SK-N-SH (cell line): ENCODE results near the gene CLIP3. TPM values are rescaled to one million over a fixed set of nuclear protein-coding genes. Genes with fewer than 3 reads are reported as not detected.

Experiments used
- CTCF ChIA-PET: fragments of 300-600, 350-600 bp; formaldehyde crosslinking; extraction: SDS; loops from one replicate; lab custom pipeline; 2021; lab: Yijun Ruan, JAX
- POLR2A ChIA-PET: fragments of 350-600 bp; sonication (Branson Sonifier 250); formaldehyde crosslinking; extraction: SDS; loops from one replicate; lab custom pipeline; 2020; ENCODE audit warnings: antibody characterized with exemption, inconsistent platforms; lab: Yijun Ruan, JAX
- DNase-seq: peaks from one replicate; pipeline ENCODE4 v3.0.0; 2012
- H2AFZ ChIP-seq: fragments of 200-600 bp; sonication (generic); 2 replicates; pipeline ENCODE4 v1.8.1; 2016; ENCODE audit warnings: antibody characterized with exemption, mild to moderate bottlenecking, low read depth
- H3F3A ChIP-seq: fragments of 200-600 bp; sonication (generic); replicated peaks from 2 replicates; pipeline ENCODE3; 2016; ENCODE audit warnings: antibody characterized with exemption, mild to moderate bottlenecking; ENCODE audit not compliant: insufficient read depth
- H3K27ac ChIP-seq, 2 experiments: fragments of 200-500 bp in 1 of 2; fragments of 200-600 bp in 1 of 2; sonication (Bioruptor generic) in 1 of 2; sonication (generic), shearing (Covaris generic) in 1 of 2; 2 replicates each; pipeline versions ENCODE4 v1.5.1 to v1.6.1; 2014 to 2016; ENCODE audit warnings: low read depth in 2 of 2, inconsistent platforms in 1 of 2, low read length in 1 of 2, mild to moderate bottlenecking in 1 of 2, mixed read lengths in 1 of 2
- H3K27me3 ChIP-seq: fragments of 200-600 bp; sonication (generic), shearing (Covaris generic); 2 replicates; pipeline ENCODE4 v1.6.1; 2016; ENCODE audit warnings: mixed run types; ENCODE audit not compliant: insufficient read depth
- H3K36me3 ChIP-seq, 2 experiments: fragments of 200-500 bp in 1 of 2; fragments of 200-600 bp in 1 of 2; sonication (Bioruptor generic) in 1 of 2; sonication (generic) in 1 of 2; replicated peaks in 1 of 2; 2 replicates each; pipeline versions ENCODE3 to v1.5.1; 2014 to 2016; ENCODE audit warnings: low read length in 1 of 2, mild to moderate bottlenecking in 1 of 2; ENCODE audit not compliant: insufficient read depth in 2 of 2, control insufficient read depth in 1 of 2
- H3K4me1 ChIP-seq, 2 experiments: fragments of 200-500 bp in 1 of 2; fragments of 200-600 bp in 1 of 2; sonication (Bioruptor generic) in 1 of 2; sonication (generic), shearing (Covaris generic) in 1 of 2; 2 replicates each; pipeline versions ENCODE4 v1.5.1 to v1.6.1; 2014 to 2016; ENCODE audit warnings: low read depth in 1 of 2, low read length in 1 of 2, mixed run types in 1 of 2; ENCODE audit not compliant: insufficient read depth in 2 of 2, control insufficient read depth in 1 of 2
- H3K4me2 ChIP-seq: fragments of 200-600 bp; sonication (generic), shearing (Covaris generic); 2 replicates; pipeline ENCODE4 v1.6.1; 2017; ENCODE audit warnings: mixed run types
- H3K4me3 ChIP-seq, 2 experiments: fragments of 200-500 bp in 1 of 2; fragments of 200-600 bp in 1 of 2; sonication (Bioruptor generic) in 1 of 2; sonication (generic), shearing (Covaris generic) in 1 of 2; 2 replicates each; pipeline versions ENCODE4 v1.5.1 to v1.8.1; 2014 to 2016; ENCODE audit warnings: low read depth in 2 of 2, inconsistent platforms in 1 of 2, low read length in 1 of 2, mild to moderate bottlenecking in 1 of 2, mixed read lengths in 1 of 2, moderate library complexity in 1 of 2
- H3K79me2 ChIP-seq: fragments of 200-600 bp; sonication (generic); 2 replicates; pipeline ENCODE4 v1.8.1; 2017; ENCODE audit warnings: mild to moderate bottlenecking; ENCODE audit not compliant: insufficient read depth
- H3K9ac ChIP-seq: fragments of 200-600 bp; sonication (generic); 2 replicates; pipeline ENCODE4 v1.6.1; 2017; ENCODE audit warnings: mixed run types
- H3K9me2 ChIP-seq: fragments of 200-600 bp; sonication (generic); 2 replicates; pipeline ENCODE4 v1.6.1; 2017; ENCODE audit warnings: mixed run types
- H3K9me3 ChIP-seq: fragments of 200-600 bp; sonication (generic); 2 replicates; pipeline ENCODE4 v1.6.1; 2017; ENCODE audit warnings: mixed run types, mild to moderate bottlenecking, moderate library complexity
- H4K20me1 ChIP-seq: fragments of 200-600 bp; sonication (generic); 2 replicates; pipeline ENCODE4 v1.6.1; 2017; ENCODE audit warnings: mild to moderate bottlenecking, mixed run types; ENCODE audit not compliant: insufficient read depth
- CHD2 ChIP-seq: fragments of 150-350 bp; IDR thresholded peaks from 2 replicates; pipeline ENCODE4 v1.6.1; 2018; ENCODE audit warnings: low read length; ENCODE audit not compliant: partially characterized antibody
- ELF1 ChIP-seq: IDR thresholded peaks from 2 replicates; pipeline ENCODE4 v1.4.0; 2012
- EZH2phosphoT487 ChIP-seq: fragments of 200-600 bp; sonication (generic); IDR thresholded peaks from 2 replicates; pipeline ENCODE4 v1.6.1; 2017; ENCODE audit warnings: low read depth, mixed run types, mild to moderate bottlenecking, antibody characterized with exemption, moderate library complexity, borderline replicate concordance
- FOSL2 ChIP-seq: IDR thresholded peaks from 2 replicates; pipeline ENCODE4 v1.4.0; 2012; ENCODE audit warnings: low read depth, mild to moderate bottlenecking, moderate library complexity, borderline replicate concordance
- FOXM1 ChIP-seq: IDR thresholded peaks from 2 replicates; pipeline ENCODE4 v1.4.0; 2012; ENCODE audit warnings: low read depth, mild to moderate bottlenecking
- GABPA ChIP-seq: IDR thresholded peaks from 2 replicates; pipeline ENCODE4 v1.4.0; 2012; ENCODE audit warnings: low read depth, mild to moderate bottlenecking
- JUND ChIP-seq: IDR thresholded peaks from 2 replicates; pipeline ENCODE4 v1.4.0; 2012
- MEF2A ChIP-seq: IDR thresholded peaks from 2 replicates; pipeline ENCODE4 v1.4.0; 2012; ENCODE audit warnings: low read depth, borderline replicate concordance
- NRF1 ChIP-seq: IDR thresholded peaks from 2 replicates; pipeline ENCODE4 v1.6.1; 2012; ENCODE audit warnings: low read depth, mild to moderate bottlenecking, low read length
- PBX3 ChIP-seq: IDR thresholded peaks from 2 replicates; pipeline ENCODE4; 2012
- POLR2AphosphoS5 ChIP-seq: IDR thresholded peaks from 2 replicates; pipeline ENCODE4 v1.6.1; 2012; ENCODE audit warnings: low read depth, low read length
- RFX5 ChIP-seq: IDR thresholded peaks from 2 replicates; pipeline ENCODE4 v1.6.1; 2012; ENCODE audit warnings: mild to moderate bottlenecking, improper control_type of control experiment, low read length
- SIN3A ChIP-seq: IDR thresholded peaks from 2 replicates; pipeline ENCODE4 v1.6.1; 2012; ENCODE audit warnings: low read depth, mild to moderate bottlenecking, low read length, moderate library complexity, borderline replicate concordance
- SMC3 ChIP-seq: IDR thresholded peaks from 2 replicates; pipeline ENCODE4 v1.6.1; 2012; ENCODE audit warnings: low read depth, low read length, improper control_type of control experiment
- TAF1 ChIP-seq: IDR thresholded peaks from 2 replicates; pipeline ENCODE4 v1.6.1; 2012; ENCODE audit warnings: low read depth, mild to moderate bottlenecking, low read length, moderate library complexity, borderline replicate concordance
- TCF12 ChIP-seq: IDR thresholded peaks from 2 replicates; pipeline ENCODE4 v1.4.0; 2012
- TEAD4 ChIP-seq: IDR thresholded peaks from 2 replicates; pipeline ENCODE4 v1.4.0; 2012; ENCODE audit warnings: mild to moderate bottlenecking, borderline replicate concordance; ENCODE audit not compliant: insufficient read depth
- WGBS: methylation state at CpG from one replicate; pipeline ENCODE4 v1.1.6; 2017; ENCODE audit warnings: low lambda C conversion rate; 5-methylcytosine and 5-hydroxymethylcytosine counted together
- polyA plus RNA-seq, 3 experiments: library from polyadenylated mRNA; depleted of rRNA; stranded (reverse); fragments of >200 nt; gene quantifications; 2 replicates each; pipeline ENCODE4 v1.2.3, GENCODE V29; 2012
- TF ChIP-seq, protein P1 (sequence below): fragments of 150-350 bp; IDR thresholded peaks from 2 replicates; pipeline ENCODE4 v1.6.1; 2016; ENCODE audit warnings: mild to moderate bottlenecking, low read depth, low read length
- TF ChIP-seq, protein P2 (sequence below): IDR thresholded peaks from 2 replicates; pipeline ENCODE4 v1.4.0; 2012; ENCODE audit warnings: low read depth, borderline replicate concordance

Gene CLIP3
- polyA plus RNA-seq, 1 of the 3 experiments (the other 2 are of a cell fraction): 13.1 TPM

DNA sequence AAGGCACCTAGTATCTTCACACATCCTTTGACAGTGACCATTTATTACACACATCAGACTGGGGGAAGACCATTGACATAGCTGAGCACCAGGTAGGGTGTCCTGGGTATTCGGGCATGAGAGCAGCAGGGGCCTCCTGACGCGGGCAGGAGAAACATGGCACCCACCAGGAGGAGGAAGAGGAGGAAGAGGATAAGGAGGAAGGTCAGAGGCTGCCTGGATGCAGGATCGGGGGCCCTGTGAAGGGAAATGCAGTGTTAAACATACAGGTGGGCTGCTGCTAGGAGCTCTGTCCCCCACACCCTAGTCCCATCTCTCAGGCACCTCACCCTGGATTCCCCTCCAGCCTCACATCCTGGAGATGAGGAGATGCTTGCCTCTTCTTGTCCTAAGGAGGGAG lies 29.4 kb downstream of the CLIP3 start:
- peaks cover 20% of the 10 kb centered on the region; the same call in 1 of the 2 replicates for H3K79me2 ChIP-seq
- H3K27me3 ChIP-seq: no peaks in the 10 kb centered on the region
- CTCF ChIA-PET: interaction anchor here (1.2 kb wide), 1 partner anchor 121 kb away, joined by 3 read pairs; no protein-coding TSS in a partner anchor
- H3K27ac ChIP-seq: no peak overlapping the region
- H4K20me1 ChIP-seq: 0 out of 2 replicates have a peak, but pooled peaks cover 10% of the 10 kb centered on the region
- no peaks in the 10 kb centered on the region for H3K9me3 ChIP-seq
- peaks cover 0 to 3% of the 10 kb centered on the region in 2 experiments; a peak in 1 of 4 replicates for H3K4me1 ChIP-seq
- H3K9ac ChIP-seq: no peak overlapping the region
- whole genome bisulfite sequencing: 100% methylated on average over 4 of the region's 4 CpGs
- no peak overlapping the region for H3K4me2 ChIP-seq
- H2AFZ ChIP-seq: no peak overlapping the region
- DNase-seq: no peak
- no peak for TF ChIP-seq RFX5
- TF ChIP-seq POLR2AphosphoS5: no peak
- TF ChIP-seq, protein P1, sequence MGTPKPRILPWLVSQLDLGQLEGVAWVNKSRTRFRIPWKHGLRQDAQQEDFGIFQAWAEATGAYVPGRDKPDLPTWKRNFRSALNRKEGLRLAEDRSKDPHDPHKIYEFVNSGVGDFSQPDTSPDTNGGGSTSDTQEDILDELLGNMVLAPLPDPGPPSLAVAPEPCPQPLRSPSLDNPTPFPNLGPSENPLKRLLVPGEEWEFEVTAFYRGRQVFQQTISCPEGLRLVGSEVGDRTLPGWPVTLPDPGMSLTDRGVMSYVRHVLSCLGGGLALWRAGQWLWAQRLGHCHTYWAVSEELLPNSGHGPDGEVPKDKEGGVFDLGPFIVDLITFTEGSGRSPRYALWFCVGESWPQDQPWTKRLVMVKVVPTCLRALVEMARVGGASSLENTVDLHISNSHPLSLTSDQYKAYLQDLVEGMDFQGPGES: no peak
- TF ChIP-seq CHD2: no peak
- TF ChIP-seq ELF1: no peak
- no peak for TF ChIP-seq SMC3
- TF ChIP-seq FOXM1: no peak
- TF ChIP-seq TCF12: no peak
- TF ChIP-seq, protein P2, sequence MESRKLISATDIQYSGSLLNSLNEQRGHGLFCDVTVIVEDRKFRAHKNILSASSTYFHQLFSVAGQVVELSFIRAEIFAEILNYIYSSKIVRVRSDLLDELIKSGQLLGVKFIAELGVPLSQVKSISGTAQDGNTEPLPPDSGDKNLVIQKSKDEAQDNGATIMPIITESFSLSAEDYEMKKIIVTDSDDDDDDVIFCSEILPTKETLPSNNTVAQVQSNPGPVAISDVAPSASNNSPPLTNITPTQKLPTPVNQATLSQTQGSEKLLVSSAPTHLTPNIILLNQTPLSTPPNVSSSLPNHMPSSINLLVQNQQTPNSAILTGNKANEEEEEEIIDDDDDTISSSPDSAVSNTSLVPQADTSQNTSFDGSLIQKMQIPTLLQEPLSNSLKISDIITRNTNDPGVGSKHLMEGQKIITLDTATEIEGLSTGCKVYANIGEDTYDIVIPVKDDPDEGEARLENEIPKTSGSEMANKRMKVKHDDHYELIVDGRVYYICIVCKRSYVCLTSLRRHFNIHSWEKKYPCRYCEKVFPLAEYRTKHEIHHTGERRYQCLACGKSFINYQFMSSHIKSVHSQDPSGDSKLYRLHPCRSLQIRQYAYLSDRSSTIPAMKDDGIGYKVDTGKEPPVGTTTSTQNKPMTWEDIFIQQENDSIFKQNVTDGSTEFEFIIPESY: no peak
- no peak for TF ChIP-seq TEAD4
- TF ChIP-seq GABPA: no peak
- TF ChIP-seq SIN3A: no peak
- TF ChIP-seq PBX3: no peak
- TF ChIP-seq NRF1: no peak
- TF ChIP-seq JUND: no peak
- no peak for TF ChIP-seq FOSL2
- no peak for TF ChIP-seq EZH2phosphoT487
- TF ChIP-seq MEF2A: no peak
- TF ChIP-seq TAF1: no peak
- no peak overlapping the region for H3K4me3 ChIP-seq
- H3K36me3 ChIP-seq: no peaks in the 10 kb centered on the region
- H3K9me2 ChIP-seq: no peaks in the 10 kb centered on the region
- peaks cover 12% of the 10 kb centered on the region for H3F3A ChIP-seq
- POLR2A ChIA-PET: no interaction called here
